ENCODE measurements around the gene GNAI2.
"Not testable (repeated sequence)": the region's sequence is repeated elsewhere in the genome, so short reads cannot be mapped to it uniquely, and the experiment has no call there.

GNAI2 gene

DNA sequence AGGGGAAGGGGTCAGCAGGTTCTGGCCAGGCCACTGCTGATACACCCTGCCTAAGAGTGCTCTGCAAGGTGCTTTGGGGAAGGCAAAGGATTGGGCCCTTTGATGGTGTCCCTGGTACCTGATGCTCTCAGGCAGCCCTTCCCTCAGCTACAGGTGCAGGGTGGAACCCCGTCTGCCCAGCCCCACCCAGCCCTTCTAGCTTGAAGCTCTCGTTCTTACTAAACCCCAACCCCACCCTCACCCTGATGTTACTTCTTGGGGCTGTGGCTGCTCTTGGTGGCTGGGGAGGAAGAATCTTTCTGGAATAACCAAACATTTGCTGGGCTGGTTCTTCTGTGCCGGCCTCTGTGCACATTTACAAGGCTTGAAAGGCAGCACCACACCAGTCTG lies 6.4 kb downstream of the GNAI2 start:
- Mint-ChIP-seq H3K36me3 (peaks cover 96% of the 10 kb centered on the region), H3K9me3 (no peaks in the 10 kb centered on the region), H3K4me1 (peaks cover 91% of the 10 kb centered on the region), H3K4me3 (peak overlapping the region; percentile 76), H3K27ac (peak overlapping the region; percentile 94)
- no peak for ATAC-seq
- no peak for DNase-seq (ENCODE audit: low spot score in 2 of 2)

GRCh38 chr3:50242851-50243542 lies 7.0 kb downstream of the GNAI2 start:
- DNase-seq (ENCODE audit: low spot score in 2 of 2) (peak in 1 of 2 donors; percentile 32), ATAC-seq (peak; percentile 2)
- Mint-ChIP-seq H3K27ac (peak overlapping the region; percentile 94), H3K4me1 (peaks cover 91% of the 10 kb centered on the region), H3K9me3 (no peaks in the 10 kb centered on the region), H3K4me3 (peak overlapping the region; percentile 76), H3K36me3 (peaks cover 96% of the 10 kb centered on the region)

DNA sequence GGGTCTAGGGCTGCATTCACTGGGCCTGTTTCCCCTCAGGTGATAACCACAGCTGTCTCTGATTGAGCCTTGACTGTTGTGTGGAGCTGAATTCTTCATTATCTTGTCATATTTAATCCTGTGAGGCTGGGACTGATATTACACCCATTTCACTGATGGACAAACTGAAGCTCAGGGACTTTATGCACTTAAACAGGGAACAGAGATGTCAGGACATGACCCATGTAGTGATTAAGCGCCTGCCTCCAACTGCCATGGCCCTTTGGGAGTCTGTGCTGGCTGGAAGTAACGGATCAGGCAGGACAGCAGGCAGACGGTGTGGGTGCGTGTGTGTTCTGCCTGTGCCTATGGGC lies 7.5 kb downstream of the GNAI2 start:
- peaks cover 95% of the 10 kb centered on the region for H3K36me3 Mint-ChIP-seq
- peak overlapping the region; percentile 94 for H3K27ac Mint-ChIP-seq
- peak overlapping the region; percentile 76 for H3K4me3 Mint-ChIP-seq
- no peaks in the 10 kb centered on the region for H3K9me3 Mint-ChIP-seq
- DNase-seq (ENCODE audit: low spot score in 2 of 2) (no peak), ATAC-seq (no peak)
- H3K4me1 Mint-ChIP-seq, result peaks cover 90% of the 10 kb centered on the region

DNA sequence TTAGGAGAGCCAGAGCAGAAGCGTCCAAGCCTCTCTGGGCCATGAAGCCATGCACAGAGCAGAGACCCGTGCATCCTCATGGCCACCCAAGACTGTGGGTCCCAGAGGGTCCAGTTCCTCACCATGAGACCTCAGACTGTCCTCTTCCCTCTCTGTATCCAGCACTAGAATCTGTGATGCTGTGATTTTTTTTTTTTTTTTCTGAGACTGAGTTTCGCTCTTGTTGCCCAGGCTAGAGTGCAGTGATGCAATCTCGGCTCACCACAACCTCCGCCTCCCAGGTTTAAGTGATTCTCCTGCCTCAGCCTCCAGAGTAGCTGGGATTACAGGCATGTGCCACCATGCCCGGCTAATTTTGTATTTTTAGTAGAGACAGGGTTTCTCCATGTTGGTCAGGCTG lies 8.8 kb downstream of the GNAI2 start:
- not testable (repeated sequence) for DNase-seq (ENCODE audit: low spot score in 2 of 2); H3K9me3 Mint-ChIP-seq; ATAC-seq
- peak overlapping the region; percentile 76 for H3K4me3 Mint-ChIP-seq
- peaks cover 86% of the 10 kb centered on the region for H3K36me3 Mint-ChIP-seq
- peaks cover 87% of the 10 kb centered on the region for H3K4me1 Mint-ChIP-seq
- H3K27ac Mint-ChIP-seq, result peak overlapping the region; percentile 94

GRCh38 chr3:50245251-50245745 lies 9.3 kb downstream of the GNAI2 start:
- ATAC-seq, result no peak
- H3K4me3 Mint-ChIP-seq, result peak overlapping the region; percentile 76
- peaks cover 87% of the 10 kb centered on the region for H3K4me1 Mint-ChIP-seq
- DNase-seq (ENCODE audit: low spot score in 2 of 2), result no peak
- peaks cover 86% of the 10 kb centered on the region for H3K36me3 Mint-ChIP-seq
- H3K27ac Mint-ChIP-seq, result peak overlapping the region; percentile 94
- H3K9me3 Mint-ChIP-seq, result no peaks in the 10 kb centered on the region

GRCh38 chr3:50245831-50246516 lies 10.0 kb downstream of the GNAI2 start:
- peaks cover 86% of the 10 kb centered on the region for H3K36me3 Mint-ChIP-seq
- H3K4me3 Mint-ChIP-seq, result peak overlapping the region; percentile 76
- no peaks in the 10 kb centered on the region for H3K9me3 Mint-ChIP-seq
- peak; percentile 99 for DNase-seq (ENCODE audit: low spot score in 2 of 2)
- peak overlapping the region; percentile 94 for H3K27ac Mint-ChIP-seq
- H3K4me1 Mint-ChIP-seq, result peaks cover 91% of the 10 kb centered on the region
- ATAC-seq, result peak; percentile 82

GRCh38 chr3:50246517-50246954 lies 10.5 kb downstream of the GNAI2 start:
- ATAC-seq, result peak; percentile 90
- H3K4me1 Mint-ChIP-seq, result peaks cover 91% of the 10 kb centered on the region
- DNase-seq (ENCODE audit: low spot score in 2 of 2), result peak in 1 of 2 donors; percentile 71
- peak overlapping the region; percentile 94 for H3K27ac Mint-ChIP-seq
- H3K36me3 Mint-ChIP-seq, result peaks cover 86% of the 10 kb centered on the region
- no peaks in the 10 kb centered on the region for H3K9me3 Mint-ChIP-seq
- H3K4me3 Mint-ChIP-seq, result peak overlapping the region; percentile 76

DNA sequence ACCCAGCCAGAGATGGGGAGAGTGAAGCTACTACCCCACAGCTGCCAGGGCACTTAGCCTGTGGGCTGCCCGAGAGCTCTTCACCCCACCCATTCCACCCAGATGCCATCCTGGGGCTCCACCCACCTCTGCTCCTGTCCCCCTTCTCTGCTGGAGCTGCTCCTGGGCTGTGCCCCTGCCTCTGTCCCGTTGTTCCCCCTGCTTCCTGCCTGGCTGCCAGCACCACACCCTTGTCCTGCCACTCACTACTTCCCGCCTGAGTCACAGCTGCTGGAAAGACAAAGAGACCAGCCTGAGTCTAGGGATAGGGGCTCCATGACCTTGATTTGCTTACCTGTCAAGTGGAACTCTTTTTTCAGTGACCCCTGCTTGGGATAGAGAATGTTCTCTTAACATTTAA lies 12.4 kb downstream of the GNAI2 start:
- H3K27ac Mint-ChIP-seq, result peak overlapping the region; percentile 93
- peaks cover 77% of the 10 kb centered on the region for H3K4me1 Mint-ChIP-seq
- H3K36me3 Mint-ChIP-seq, result peaks cover 89% of the 10 kb centered on the region
- DNase-seq (ENCODE audit: low spot score in 2 of 2) (no peak), ATAC-seq (no peak)
- H3K4me3 Mint-ChIP-seq, result peak overlapping the region; percentile 51
- H3K9me3 Mint-ChIP-seq, result no peaks in the 10 kb centered on the region

DNA sequence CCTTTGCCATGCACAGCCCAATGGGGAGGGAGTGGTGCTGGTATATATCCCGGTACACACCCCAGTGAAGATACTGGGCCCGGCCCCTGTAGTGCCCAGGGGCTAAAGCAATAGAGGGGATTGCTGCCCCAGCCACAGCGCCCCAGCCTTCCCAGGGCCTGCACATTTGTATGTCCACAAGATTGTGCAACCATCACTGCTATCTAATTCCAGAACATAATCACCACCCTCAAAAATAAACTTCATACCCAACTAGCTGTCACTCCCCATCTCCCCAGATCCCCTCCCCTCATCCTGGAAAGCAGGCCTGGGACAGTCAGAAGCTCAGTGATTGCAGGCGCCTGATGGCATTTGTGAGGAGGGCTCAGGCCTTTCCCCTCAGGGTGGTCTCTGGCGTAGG lies 13.5 kb downstream of the GNAI2 start:
- H3K4me1 Mint-ChIP-seq, result peaks cover 77% of the 10 kb centered on the region
- ATAC-seq (no peak), DNase-seq (ENCODE audit: low spot score in 2 of 2) (no peak)
- H3K9me3 Mint-ChIP-seq, result no peaks in the 10 kb centered on the region
- peak overlapping the region; percentile 93 for H3K27ac Mint-ChIP-seq
- peaks cover 89% of the 10 kb centered on the region for H3K36me3 Mint-ChIP-seq
- no peak overlapping the region for H3K4me3 Mint-ChIP-seq

DNA sequence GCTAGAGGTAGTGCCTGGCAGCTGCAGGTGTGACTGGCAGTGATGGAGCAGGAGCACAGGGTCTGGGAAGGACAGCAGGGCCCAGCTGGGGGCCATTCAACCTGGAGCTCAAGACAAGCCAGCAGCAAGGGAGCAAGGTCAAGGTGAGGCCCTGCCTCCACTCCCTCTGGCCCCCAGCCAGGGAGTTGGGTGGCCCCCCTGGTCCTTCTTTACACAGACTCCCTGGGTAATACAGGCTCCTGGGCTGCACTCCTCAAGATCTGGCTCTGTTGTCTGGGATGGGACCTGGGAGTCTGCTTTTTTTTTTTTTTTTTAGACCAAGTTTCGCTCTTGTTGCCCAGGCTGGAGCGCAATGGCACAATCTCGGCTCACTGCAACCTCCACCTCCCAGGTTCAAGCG lies 14.5 kb downstream of the GNAI2 start:
- Mint-ChIP-seq H3K27ac (peak overlapping the region; percentile 93), H3K36me3 (peaks cover 89% of the 10 kb centered on the region), H3K4me3 (no peak overlapping the region), H3K4me1 (peaks cover 72% of the 10 kb centered on the region), H3K9me3 (no peaks in the 10 kb centered on the region)
- ATAC-seq (no peak), DNase-seq (ENCODE audit: low spot score in 2 of 2) (no peak)

- H3K9me3 Mint-ChIP-seq, result no peaks in the 10 kb centered on the region
- H3K27ac Mint-ChIP-seq, result peak overlapping the region; percentile 85
- peaks cover 89% of the 10 kb centered on the region for H3K36me3 Mint-ChIP-seq
- DNase-seq (ENCODE audit: low spot score in 2 of 2) (peak in 1 of 2 donors; percentile 32), ATAC-seq (peak; percentile 69)
- H3K4me3 Mint-ChIP-seq, result peak overlapping the region; percentile 19
- H3K4me1 Mint-ChIP-seq, result peaks cover 65% of the 10 kb centered on the region
These were observed 15.2 kb downstream of the GNAI2 start for GRCh38 chr3:50251220-50251619.

- no peaks in the 10 kb centered on the region for H3K9me3 Mint-ChIP-seq
- DNase-seq (ENCODE audit: low spot score in 2 of 2), result no peak
- peaks cover 99% of the 10 kb centered on the region for H3K36me3 Mint-ChIP-seq
- peak overlapping the region; percentile 86 for H3K27ac Mint-ChIP-seq
- H3K4me3 Mint-ChIP-seq, result no peak overlapping the region
- no peak for ATAC-seq
- H3K4me1 Mint-ChIP-seq, result peaks cover 44% of the 10 kb centered on the region
These were observed 18.7 kb downstream of the GNAI2 start for GRCh38 chr3:50254577-50255250.

DNA sequence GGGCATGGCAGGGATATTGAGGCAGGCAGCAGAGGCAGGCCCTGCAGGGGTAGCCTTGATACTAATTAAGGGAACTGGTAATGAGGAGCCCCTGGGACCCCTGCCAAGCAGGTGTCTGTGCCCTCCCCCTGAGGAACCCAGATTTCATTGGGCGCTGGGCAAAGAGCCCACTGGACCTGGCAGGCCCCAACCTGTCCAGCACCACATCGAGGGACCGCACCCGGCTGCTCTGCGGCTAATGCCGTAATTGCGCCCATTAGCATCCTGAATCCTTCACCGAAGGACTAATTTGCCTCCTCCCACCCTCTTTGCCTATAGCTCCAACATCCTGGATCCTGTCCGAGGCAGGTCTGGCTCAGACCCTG lies 19.2 kb downstream of the GNAI2 start:
- H3K4me1 Mint-ChIP-seq, result peaks cover 43% of the 10 kb centered on the region
- H3K4me3 Mint-ChIP-seq, result no peak overlapping the region
- H3K9me3 Mint-ChIP-seq, result no peaks in the 10 kb centered on the region
- H3K36me3 Mint-ChIP-seq, result peaks cover 100% of the 10 kb centered on the region
- H3K27ac Mint-ChIP-seq, result peak overlapping the region; percentile 86
- ATAC-seq (no peak), DNase-seq (ENCODE audit: low spot score in 2 of 2) (no peak)

GRCh38 chr3:50256978-50257890 lies 21.2 kb downstream of the GNAI2 start:
- H3K36me3 Mint-ChIP-seq, result peaks cover 98% of the 10 kb centered on the region
- no peak for ATAC-seq

More at GRCh38 chr3:50256978-50257890, 21.2 kb downstream of the GNAI2 start:
- no peaks in the 10 kb centered on the region for H3K9me3 Mint-ChIP-seq
- DNase-seq (ENCODE audit: low spot score in 2 of 2), result no peak
- H3K27ac Mint-ChIP-seq, result no peak overlapping the region
- no peak overlapping the region for H3K4me3 Mint-ChIP-seq
- H3K4me1 Mint-ChIP-seq, result peaks cover 28% of the 10 kb centered on the region

Measured in stimulated activated effector memory CD8-positive, alpha-beta T cell treated with anti-CD3 and anti-CD28 coated beads, Interleukin-12 subunit alpha, Interleukin-12 subunit beta, amount 100 ng/mL, for 72 hours (primary cell).